G401.6 (cell line): ENCODE data around the gene IL10RB.

Experiments
- FAIRE-seq: peaks from 2 replicates; lab custom pipeline; 2012; peaks lifted over from hg19 to GRCh38; lab: Jason Lieb, UNC

The IL10RB gene

DNA sequence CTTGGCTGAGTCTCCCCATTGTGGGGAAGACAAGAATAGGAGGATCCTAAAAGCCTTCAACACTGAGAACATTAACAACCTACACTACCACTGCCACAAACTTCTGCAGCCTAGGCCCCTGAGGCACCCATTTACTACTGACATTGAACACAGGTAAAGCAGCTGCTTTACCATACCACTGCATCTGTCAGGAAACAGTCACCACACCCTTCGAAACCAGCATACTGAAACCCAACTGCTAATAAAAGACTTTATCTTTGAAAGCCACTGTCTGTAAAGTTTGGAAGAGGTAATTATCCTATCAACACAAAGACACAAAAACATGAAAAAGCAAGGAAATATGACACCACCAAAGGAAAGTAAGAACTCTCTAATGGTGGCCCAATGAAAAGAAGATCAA lies 66.0 kb downstream of the IL10RB start:
- no peak for FAIRE-seq

DNA sequence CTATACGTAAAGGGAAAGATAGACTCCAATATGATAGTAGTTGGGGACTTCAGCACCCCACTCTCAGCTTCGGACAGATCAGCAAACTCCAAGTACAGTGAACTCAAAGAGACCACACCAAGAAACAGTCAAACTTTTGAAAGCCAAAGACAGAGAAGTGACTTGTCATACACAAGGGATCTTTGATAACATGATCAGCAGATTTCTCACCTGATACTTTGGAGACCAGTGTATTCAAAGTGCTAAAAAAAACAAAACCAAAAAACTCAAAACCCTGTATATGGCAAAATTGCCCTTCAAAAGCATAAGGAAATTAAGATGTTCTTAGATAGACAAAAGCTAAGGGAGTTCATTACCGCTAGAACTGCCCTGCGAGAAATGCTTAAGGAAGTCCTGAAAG lies 68.0 kb downstream of the IL10RB start:
- no peak for FAIRE-seq

DNA sequence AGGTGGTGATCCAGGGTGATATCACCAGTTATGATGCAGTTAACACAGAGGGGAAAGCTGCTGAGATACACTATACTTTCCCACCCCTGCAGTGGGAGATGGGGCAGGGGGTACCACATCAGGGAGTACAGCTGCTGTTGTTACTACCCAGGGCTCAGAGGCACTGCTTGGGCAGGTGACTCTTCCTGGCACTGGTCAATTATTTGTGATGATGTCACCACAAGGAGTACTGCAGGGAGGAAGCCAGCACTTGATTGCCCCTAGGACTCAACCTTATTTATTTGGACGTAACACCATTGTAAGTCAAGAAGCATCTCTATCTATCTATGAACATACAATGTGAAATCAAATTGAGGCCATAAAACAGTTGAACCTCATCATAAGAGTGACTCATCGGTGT lies 68.7 kb downstream of the IL10RB start:
- no peak for FAIRE-seq

DNA sequence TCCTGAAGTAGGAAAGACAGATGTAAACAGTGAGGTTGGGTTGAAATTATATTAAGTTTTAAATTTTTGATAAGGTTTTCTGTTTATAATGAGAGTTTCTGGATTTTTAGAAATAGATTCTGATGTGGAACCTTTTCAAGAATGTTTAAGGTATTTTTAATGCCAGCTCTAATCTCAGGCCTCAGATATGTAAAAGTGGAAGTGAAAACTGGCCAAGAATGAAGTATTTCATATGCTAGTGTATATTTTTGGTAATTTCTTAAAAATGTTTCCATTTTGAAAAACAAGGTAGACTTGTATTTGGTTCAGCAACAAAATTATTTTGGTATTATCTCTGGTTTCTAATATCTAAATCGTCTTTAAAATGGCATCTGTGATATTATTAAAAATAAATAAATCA lies 73.0 kb downstream of the IL10RB start:
- FAIRE-seq = no peak

GRCh38 chr21:33339918-33340317 lies 73.8 kb downstream of the IL10RB start:
- FAIRE-seq = no peak

GRCh38 chr21:33345751-33346238 lies 79.6 kb downstream of the IL10RB start:
- no peak for FAIRE-seq
